HepG2 (cell line): ENCODE measurements around the gene CNTNAP1. TPM values are rescaled to one million over a fixed set of nuclear protein-coding genes. Genes with fewer than 3 reads are reported as not detected.
A peak's percentile ranks its signal among the peaks of the same experiment; 100 is the strongest.

ENCODE experiments used
- CBX2 ChIP-seq, 2 experiments: fragments of 200-600 bp in 1 of 2; sonication (generic); formaldehyde crosslinking in 1 of 2; IDR thresholded peaks; 2 replicates each; pipeline versions ENCODE4 v1.7.0 to v1.8.1; 2018 to 2022; ENCODE audit warnings: low read depth in 2 of 2, low read length in 1 of 2, mild to moderate bottlenecking in 1 of 2, missing genetic modification reagents in 1 of 2
- CENPT ChIP-seq: sonication (generic); formaldehyde crosslinking; IDR thresholded peaks from 2 replicates; pipeline ENCODE4 v1.8.0; 2022; ENCODE audit warnings: low read depth, mild to moderate bottlenecking, moderate library complexity, missing genetic modification reagents
- HDAC6 ChIP-seq: fragments of 200-600 bp; sonication (generic); IDR thresholded peaks from 2 replicates; pipeline ENCODE4 v1.7.0; 2017; ENCODE audit warnings: mild to moderate bottlenecking, antibody characterized with exemption, low read length, low read depth
- POLR2G ChIP-seq: fragments of 200-400 bp; formaldehyde crosslinking; IDR thresholded peaks from 2 replicates; pipeline ENCODE4 v1.6.1; 2018; ENCODE audit warnings: mild to moderate bottlenecking, low read depth, low read length, moderate library complexity
- RFX1 ChIP-seq: fragments of 450-650 bp; IDR thresholded peaks from 2 replicates; pipeline ENCODE4 v1.6.1; 2017
- SPEN ChIP-seq: sonication (generic); formaldehyde crosslinking; IDR thresholded peaks from 2 replicates; pipeline ENCODE4 v1.5.1; 2020; ENCODE audit warnings: low read depth, mild to moderate bottlenecking, missing genetic modification reagents
- SUZ12 ChIP-seq: fragments of 150-350 bp; IDR thresholded peaks from 2 replicates; pipeline ENCODE4 v1.6.1; 2014; ENCODE audit warnings: low read depth, low read length
- TBX3 ChIP-seq: fragments of 450-650 bp; IDR thresholded peaks from 2 replicates; pipeline ENCODE4 v1.6.1; 2017; ENCODE audit warnings: antibody characterized with exemption, mild to moderate bottlenecking, inconsistent platforms, borderline replicate concordance
- ZNF260 ChIP-seq: sonication (generic); formaldehyde crosslinking; IDR thresholded peaks from 2 replicates; pipeline ENCODE4 v1.4.0; 2020; ENCODE audit warnings: missing genetic modification reagents, low read depth, mild to moderate bottlenecking, borderline replicate concordance
- ZNF274 ChIP-seq: sonication (generic); formaldehyde crosslinking; IDR thresholded peaks from 2 replicates; pipeline ENCODE4 v1.5.1; 2020; ENCODE audit warnings: mild to moderate bottlenecking, missing genetic modification reagents
- ZNF367 ChIP-seq: sonication (generic); formaldehyde crosslinking; IDR thresholded peaks from 2 replicates; pipeline ENCODE4 v1.4.0; 2020; ENCODE audit warnings: missing genetic modification reagents, borderline replicate concordance
- ZNF564 ChIP-seq: sonication (generic); formaldehyde crosslinking; IDR thresholded peaks from 2 replicates; pipeline ENCODE4 v1.8.1; 2023; ENCODE audit warnings: mild to moderate bottlenecking, missing genetic modification reagents
- ZSCAN20 ChIP-seq: sonication (generic); formaldehyde crosslinking; IDR thresholded peaks from 2 replicates; pipeline ENCODE4 v1.4.0; 2020; ENCODE audit warnings: missing genetic modification reagents, mild to moderate bottlenecking, borderline replicate concordance
- polyA plus RNA-seq, 8 experiments: library from polyadenylated mRNA; depleted of rRNA in 3 of 8; stranded (reverse) in 7 of 8; unstranded in 1 of 8; fragments of >200 nt; fragmentation: Illumina TruSeq in 4 of 8; extraction: Trizol in 4 of 8; gene quantifications; 2 replicates each; pipeline versions ENCODE4 v1.2.1 to v1.2.3, GENCODE V29; 2011 to 2016; ENCODE audit warnings: low read depth in 4 of 8, missing spikeins in 1 of 8, mixed read lengths in 1 of 8; ENCODE audit not compliant: insufficient read depth in 1 of 8
- total RNA-seq, 5 experiments: library from RNA; depleted of rRNA; stranded (reverse); fragments of >200 nt; fragmentation: Illumina TruSeq; extraction: Trizol; gene quantifications; 2 replicates each; pipeline ENCODE4 v1.2.3, GENCODE V29; 2016; ENCODE audit warnings: low read depth in 1 of 5
- TF ChIP-seq, protein P1 (sequence below): sonication (generic); formaldehyde crosslinking; IDR thresholded peaks from 2 replicates; pipeline ENCODE4 v1.4.0; 2020; ENCODE audit warnings: missing genetic modification reagents
- TF ChIP-seq, protein P2 (sequence below): sonication (generic); formaldehyde crosslinking; IDR thresholded peaks from 2 replicates; pipeline ENCODE4 v1.8.1; 2022; ENCODE audit warnings: low read depth, mild to moderate bottlenecking, missing genetic modification reagents
- TF ChIP-seq, protein P3 (sequence below): IDR thresholded peaks from 2 replicates; pipeline ENCODE4 v1.6.1; 2016; ENCODE audit warnings: mild to moderate bottlenecking, missing biosample characterization, missing genetic modification reagents
- TF ChIP-seq, protein P4 (sequence below): sonication (generic); formaldehyde crosslinking; conservative IDR thresholded peaks from 2 replicates; pipeline ENCODE4 v1.4.0; 2020; ENCODE audit warnings: missing genetic modification reagents
- TF ChIP-seq, protein P5 (sequence below): sonication (generic); formaldehyde crosslinking; IDR thresholded peaks from 2 replicates; pipeline ENCODE4 v1.4.0; 2020; ENCODE audit warnings: mild to moderate bottlenecking, missing genetic modification reagents

The CNTNAP1 gene
- total and polyA plus RNA-seq, 2 of the 13 experiments (the other 11 are each of a cell fraction or from before 2014, with no cell fraction given) = 4.5 to 7.7 TPM

DNA sequence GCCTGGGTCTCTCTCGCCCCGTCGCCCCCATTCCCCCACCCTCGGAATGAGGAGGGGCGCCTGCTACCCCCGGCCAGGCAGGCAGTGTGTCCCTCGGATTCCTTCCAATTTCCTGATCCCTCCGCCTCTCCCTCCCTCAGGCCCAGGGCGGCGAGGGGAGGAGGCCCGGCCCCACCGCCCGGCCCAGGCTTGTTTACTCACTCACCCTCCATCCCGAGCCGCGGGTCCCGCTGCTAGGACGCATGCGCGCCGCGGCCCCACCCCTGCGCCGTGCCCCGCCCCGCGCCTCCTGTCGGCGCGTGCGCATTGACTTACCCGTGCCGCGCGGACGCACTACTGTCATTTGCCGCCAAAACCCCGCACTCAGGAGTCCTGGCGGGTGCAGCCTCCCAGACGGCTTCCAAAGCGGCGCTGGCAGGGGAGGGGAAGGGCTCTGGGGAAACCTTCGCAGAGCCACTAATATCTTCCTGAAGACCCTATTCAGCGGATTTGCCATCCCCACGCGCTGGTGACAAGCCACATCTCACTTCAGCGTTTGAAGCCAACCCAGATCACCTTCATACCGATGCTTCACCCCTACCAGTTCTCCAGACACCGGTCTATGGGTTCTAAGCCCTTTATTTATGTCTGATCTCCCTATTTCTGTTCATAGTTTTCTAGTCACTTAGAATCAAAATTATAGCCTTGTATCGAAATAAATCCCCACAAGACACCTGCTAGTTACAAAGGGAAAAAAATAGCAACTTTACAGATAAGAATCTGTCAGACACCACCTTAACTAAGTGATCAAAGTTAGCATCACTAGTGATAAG is 62.7 kb downstream of the CNTNAP1 start, which contains the start of gene EZH1 (continued):
- TF ChIP-seq, protein P1, sequence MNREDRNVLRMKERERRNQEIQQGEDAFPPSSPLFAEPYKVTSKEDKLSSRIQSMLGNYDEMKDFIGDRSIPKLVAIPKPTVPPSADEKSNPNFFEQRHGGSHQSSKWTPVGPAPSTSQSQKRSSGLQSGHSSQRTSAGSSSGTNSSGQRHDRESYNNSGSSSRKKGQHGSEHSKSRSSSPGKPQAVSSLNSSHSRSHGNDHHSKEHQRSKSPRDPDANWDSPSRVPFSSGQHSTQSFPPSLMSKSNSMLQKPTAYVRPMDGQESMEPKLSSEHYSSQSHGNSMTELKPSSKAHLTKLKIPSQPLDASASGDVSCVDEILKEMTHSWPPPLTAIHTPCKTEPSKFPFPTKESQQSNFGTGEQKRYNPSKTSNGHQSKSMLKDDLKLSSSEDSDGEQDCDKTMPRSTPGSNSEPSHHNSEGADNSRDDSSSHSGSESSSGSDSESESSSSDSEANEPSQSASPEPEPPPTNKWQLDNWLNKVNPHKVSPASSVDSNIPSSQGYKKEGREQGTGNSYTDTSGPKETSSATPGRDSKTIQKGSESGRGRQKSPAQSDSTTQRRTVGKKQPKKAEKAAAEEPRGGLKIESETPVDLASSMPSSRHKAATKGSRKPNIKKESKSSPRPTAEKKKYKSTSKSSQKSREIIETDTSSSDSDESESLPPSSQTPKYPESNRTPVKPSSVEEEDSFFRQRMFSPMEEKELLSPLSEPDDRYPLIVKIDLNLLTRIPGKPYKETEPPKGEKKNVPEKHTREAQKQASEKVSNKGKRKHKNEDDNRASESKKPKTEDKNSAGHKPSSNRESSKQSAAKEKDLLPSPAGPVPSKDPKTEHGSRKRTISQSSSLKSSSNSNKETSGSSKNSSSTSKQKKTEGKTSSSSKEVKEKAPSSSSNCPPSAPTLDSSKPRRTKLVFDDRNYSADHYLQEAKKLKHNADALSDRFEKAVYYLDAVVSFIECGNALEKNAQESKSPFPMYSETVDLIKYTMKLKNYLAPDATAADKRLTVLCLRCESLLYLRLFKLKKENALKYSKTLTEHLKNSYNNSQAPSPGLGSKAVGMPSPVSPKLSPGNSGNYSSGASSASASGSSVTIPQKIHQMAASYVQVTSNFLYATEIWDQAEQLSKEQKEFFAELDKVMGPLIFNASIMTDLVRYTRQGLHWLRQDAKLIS (CRISPR knock-in tag) = no peak
- TF ChIP-seq, protein P2, sequence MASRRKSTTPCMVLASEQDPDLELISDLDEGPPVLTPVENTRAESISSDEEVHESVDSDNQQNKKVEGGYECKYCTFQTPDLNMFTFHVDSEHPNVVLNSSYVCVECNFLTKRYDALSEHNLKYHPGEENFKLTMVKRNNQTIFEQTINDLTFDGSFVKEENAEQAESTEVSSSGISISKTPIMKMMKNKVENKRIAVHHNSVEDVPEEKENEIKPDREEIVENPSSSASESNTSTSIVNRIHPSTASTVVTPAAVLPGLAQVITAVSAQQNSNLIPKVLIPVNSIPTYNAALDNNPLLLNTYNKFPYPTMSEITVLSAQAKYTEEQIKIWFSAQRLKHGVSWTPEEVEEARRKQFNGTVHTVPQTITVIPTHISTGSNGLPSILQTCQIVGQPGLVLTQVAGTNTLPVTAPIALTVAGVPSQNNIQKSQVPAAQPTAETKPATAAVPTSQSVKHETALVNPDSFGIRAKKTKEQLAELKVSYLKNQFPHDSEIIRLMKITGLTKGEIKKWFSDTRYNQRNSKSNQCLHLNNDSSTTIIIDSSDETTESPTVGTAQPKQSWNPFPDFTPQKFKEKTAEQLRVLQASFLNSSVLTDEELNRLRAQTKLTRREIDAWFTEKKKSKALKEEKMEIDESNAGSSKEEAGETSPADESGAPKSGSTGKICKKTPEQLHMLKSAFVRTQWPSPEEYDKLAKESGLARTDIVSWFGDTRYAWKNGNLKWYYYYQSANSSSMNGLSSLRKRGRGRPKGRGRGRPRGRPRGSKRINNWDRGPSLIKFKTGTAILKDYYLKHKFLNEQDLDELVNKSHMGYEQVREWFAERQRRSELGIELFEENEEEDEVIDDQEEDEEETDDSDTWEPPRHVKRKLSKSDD (CRISPR knock-in tag) = peak; percentile 62; the same call in 1 of the 2 replicates
- TF ChIP-seq TBX3 (no peak), HDAC6 (no peak), CENPT (CRISPR knock-in tag) (peak; percentile 81; the same call in 1 of the 2 replicates), ZNF367 (CRISPR knock-in tag) (no peak), ZNF564 (CRISPR knock-in tag) (peak; percentile 92), SPEN (peak; percentile 80), CBX2 (IDR thresholded peaks at IDR 0.05; ENCODE audit: low read depth, low read length) (no peak), CBX2 (CRISPR knock-in tag; IDR thresholded peaks at IDR 0.05; ENCODE audit: low read depth) (no peak), POLR2G (peak; percentile 94), ZNF274 (CRISPR knock-in tag) (peak; percentile 85), SUZ12 (no peak), RFX1 (no peak), ZNF260 (0 out of 2 replicates have a peak, but pooled peaks have one; percentile 72), ZSCAN20 (CRISPR knock-in tag) (no peak; the same call in 1 of the 2 replicates)
- TF ChIP-seq, protein P3, sequence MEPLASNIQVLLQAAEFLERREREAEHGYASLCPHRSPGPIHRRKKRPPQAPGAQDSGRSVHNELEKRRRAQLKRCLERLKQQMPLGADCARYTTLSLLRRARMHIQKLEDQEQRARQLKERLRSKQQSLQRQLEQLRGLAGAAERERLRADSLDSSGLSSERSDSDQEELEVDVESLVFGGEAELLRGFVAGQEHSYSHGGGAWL (CRISPR knock-in tag) = peak; percentile 14; the same call in 1 of the 2 replicates
- TF ChIP-seq, protein P4, sequence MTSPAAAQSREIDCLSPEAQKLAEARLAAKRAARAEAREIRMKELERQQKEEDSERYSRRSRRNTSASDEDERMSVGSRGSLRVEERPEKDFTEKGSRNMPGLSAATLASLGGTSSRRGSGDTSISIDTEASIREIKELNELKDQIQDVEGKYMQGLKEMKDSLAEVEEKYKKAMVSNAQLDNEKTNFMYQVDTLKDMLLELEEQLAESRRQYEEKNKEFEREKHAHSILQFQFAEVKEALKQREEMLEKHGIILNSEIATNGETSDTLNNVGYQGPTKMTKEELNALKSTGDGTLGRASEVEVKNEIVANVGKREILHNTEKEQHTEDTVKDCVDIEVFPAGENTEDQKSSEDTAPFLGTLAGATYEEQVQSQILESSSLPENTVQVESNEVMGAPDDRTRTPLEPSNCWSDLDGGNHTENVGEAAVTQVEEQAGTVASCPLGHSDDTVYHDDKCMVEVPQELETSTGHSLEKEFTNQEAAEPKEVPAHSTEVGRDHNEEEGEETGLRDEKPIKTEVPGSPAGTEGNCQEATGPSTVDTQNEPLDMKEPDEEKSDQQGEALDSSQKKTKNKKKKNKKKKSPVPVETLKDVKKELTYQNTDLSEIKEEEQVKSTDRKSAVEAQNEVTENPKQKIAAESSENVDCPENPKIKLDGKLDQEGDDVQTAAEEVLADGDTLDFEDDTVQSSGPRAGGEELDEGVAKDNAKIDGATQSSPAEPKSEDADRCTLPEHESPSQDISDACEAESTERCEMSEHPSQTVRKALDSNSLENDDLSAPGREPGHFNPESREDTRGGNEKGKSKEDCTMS = no peak
- TF ChIP-seq, protein P5, sequence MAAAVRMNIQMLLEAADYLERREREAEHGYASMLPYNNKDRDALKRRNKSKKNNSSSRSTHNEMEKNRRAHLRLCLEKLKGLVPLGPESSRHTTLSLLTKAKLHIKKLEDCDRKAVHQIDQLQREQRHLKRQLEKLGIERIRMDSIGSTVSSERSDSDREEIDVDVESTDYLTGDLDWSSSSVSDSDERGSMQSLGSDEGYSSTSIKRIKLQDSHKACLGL (CRISPR knock-in tag) = peak; percentile 86
